Neutrophil (primary cell): ENCODE measurements around the gene EXOSC10.

Source experiments
- H3K27ac ChIP-seq: fragments of 200-600 bp; sonication (generic); 2 replicates; pipeline ENCODE4 v1.5.1; 2016; ENCODE audit warnings: mild to moderate bottlenecking, moderate library complexity
- H3K27me3 ChIP-seq: fragments of 200-600 bp; sonication (generic); 2 replicates; pipeline ENCODE4 v1.6.0; 2016; ENCODE audit warnings: mild to moderate bottlenecking
- H3K36me3 ChIP-seq: fragments of 200-600 bp; sonication (generic); 2 replicates; pipeline ENCODE4 v1.5.1; 2017
- H3K4me1 ChIP-seq, 2 experiments: fragments of 200-600 bp in 1 of 2; sonication (generic) in 1 of 2; 1 replicate in 1 of 2; 2 replicates in 1 of 2; pipeline versions ENCODE4 v1.5.1 to v1.6.1; 2013 to 2016; ENCODE audit warnings: low read depth in 1 of 2, low read length in 1 of 2, mild to moderate bottlenecking in 1 of 2, moderate library complexity in 1 of 2; ENCODE audit not compliant: control insufficient read depth in 1 of 2, insufficient read depth in 1 of 2
- H3K4me3 ChIP-seq, 2 experiments: fragments of 200-600 bp in 1 of 2; sonication (generic) in 1 of 2; 1 replicate in 1 of 2; 2 replicates in 1 of 2; pipeline ENCODE4 v1.5.1; 2013 to 2016; ENCODE audit warnings: low read depth in 1 of 2, low read length in 1 of 2, mild to moderate bottlenecking in 1 of 2, moderate library complexity in 1 of 2
- H3K9me3 ChIP-seq: fragments of 200-600 bp; sonication (generic); 2 replicates; pipeline ENCODE4 v1.5.1; 2016
- CTCF ChIP-seq: fragments of 200-600 bp; sonication (generic); IDR thresholded peaks from 2 replicates; pipeline ENCODE4 v1.5.1; 2016; ENCODE audit warnings: antibody characterized with exemption

EXOSC10 gene

DNA sequence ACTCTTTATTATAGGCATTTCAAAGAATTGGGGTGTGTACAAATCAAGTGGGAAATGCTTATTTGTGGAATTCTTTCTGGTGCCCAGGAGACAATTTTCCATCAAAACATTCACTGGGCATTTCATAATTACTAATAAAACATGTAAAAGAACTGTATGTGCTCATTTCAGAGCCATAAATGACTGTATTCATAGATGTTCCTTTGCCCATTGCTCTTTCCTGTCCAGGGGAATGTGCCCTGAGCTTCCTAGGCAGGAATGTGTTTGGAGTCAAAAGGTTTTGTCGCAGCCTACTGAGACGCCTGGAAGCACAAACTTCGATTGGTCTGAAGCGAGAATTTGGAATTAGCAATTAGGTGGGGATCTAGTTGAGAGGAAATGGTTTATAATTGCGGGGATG lies 43.7 kb upstream of the EXOSC10 start:
- Histone ChIP-seq H3K4me3 (no peak overlapping the region), H3K27me3 (no peaks in the 10 kb centered on the region), H3K36me3 (peaks cover 89% of the 10 kb centered on the region), H3K4me1 (no peaks in the 10 kb centered on the region), H3K9me3 (no peaks in the 10 kb centered on the region), H3K27ac (no peak overlapping the region)
- TF ChIP-seq CTCF: no peak

DNA sequence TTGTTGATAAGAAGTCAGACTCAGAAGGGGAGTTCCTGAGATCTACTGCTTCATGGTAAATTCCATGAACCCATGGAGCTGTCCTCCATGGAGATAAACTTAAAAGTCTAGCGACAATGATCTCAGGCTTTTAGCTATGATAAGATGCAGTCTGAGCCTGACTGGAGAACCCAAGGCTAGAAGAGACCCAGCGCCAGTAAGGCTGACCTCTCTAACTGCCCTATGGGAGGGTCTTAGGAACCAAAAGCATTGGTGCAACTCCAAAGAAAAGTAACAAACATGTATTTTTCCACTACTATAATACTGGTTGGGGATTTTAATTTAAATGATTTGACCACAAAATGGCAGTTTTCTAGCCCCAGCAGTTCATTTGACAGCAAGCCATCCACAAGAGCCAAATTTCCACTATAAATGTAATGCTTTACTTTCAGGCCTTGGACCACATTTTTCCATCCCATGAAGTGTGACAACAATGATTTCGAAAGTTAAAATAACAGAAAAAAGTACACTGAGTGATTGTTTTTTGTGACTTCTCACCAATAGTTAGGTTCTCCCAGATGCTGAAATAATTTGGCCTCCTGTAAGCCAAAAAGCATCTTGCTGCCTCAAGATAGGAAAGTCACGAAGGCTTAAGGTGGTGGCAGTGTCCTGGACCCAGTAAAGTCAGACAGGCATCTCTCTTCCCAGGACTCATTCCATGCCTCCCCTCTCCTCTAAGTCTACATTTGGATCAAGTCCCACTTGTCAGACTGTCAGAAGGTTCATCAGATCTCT lies 43.1 kb upstream of the EXOSC10 start:
- H3K36me3 ChIP-seq: peaks cover 89% of the 10 kb centered on the region
- no peak overlapping the region for H3K27ac ChIP-seq
- no peaks in the 10 kb centered on the region for H3K27me3 ChIP-seq
- H3K9me3 ChIP-seq: no peaks in the 10 kb centered on the region
- H3K4me1 ChIP-seq: no peaks in the 10 kb centered on the region
- no peak overlapping the region for H3K4me3 ChIP-seq
- TF ChIP-seq CTCF: no peak

DNA sequence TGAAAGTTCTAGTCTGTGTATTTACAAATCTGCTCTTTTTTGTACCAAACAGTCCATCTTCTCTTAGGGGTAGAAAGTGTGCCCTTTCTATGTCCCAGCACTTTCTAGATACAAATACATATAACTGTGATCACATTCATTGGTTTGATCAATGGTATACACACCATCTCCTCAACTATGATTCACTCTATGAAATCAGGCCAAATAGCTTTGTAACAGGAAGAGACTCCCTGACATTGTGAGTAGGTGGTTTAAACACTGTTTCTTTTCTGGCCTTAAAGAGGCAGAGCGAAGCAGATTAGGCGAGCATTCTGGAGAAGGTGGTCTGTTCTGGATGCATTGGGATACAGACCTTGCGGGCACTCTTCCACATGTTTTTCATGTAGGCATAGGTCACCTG lies 39.3 kb upstream of the EXOSC10 start:
- Histone ChIP-seq H3K27me3 (no peaks in the 10 kb centered on the region), H3K4me3 (no peak overlapping the region), H3K36me3 (peaks cover 86% of the 10 kb centered on the region), H3K27ac (no peak overlapping the region), H3K9me3 (no peaks in the 10 kb centered on the region), H3K4me1 (no peaks in the 10 kb centered on the region)
- no peak for TF ChIP-seq CTCF

- H3K27ac ChIP-seq: no peak overlapping the region
- no peaks in the 10 kb centered on the region for H3K4me1 ChIP-seq
- no peak overlapping the region for H3K4me3 ChIP-seq
- peaks cover 86% of the 10 kb centered on the region for H3K36me3 ChIP-seq
- H3K9me3 ChIP-seq: no peaks in the 10 kb centered on the region
- H3K27me3 ChIP-seq: no peaks in the 10 kb centered on the region
- no peak for TF ChIP-seq CTCF
Observed at GRCh38 chr1:11138029-11138428, 38.4 kb upstream of the EXOSC10 start.

DNA sequence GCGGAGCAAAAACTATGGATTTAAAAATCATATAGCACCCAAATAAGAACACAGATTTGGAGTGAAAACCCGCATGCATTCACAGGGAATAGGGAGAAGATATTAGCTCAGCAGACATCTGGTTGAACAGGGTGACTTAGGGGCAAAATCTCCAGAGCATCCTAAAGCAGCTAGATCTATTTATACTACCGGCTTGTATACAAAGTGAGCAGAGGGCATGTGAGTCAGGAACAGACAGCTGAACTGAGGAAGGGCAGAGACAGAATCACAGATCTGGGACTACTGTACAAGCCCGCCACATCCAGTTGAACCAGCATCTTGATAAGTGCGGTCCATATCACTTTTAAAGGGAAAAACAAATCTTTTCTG lies 35.2 kb upstream of the EXOSC10 start:
- H3K27me3 ChIP-seq: no peaks in the 10 kb centered on the region
- no peak for TF ChIP-seq CTCF
- no peak overlapping the region for H3K27ac ChIP-seq
- H3K36me3 ChIP-seq: peaks cover 96% of the 10 kb centered on the region
- no peak overlapping the region for H3K4me3 ChIP-seq
- no peaks in the 10 kb centered on the region for H3K9me3 ChIP-seq
- H3K4me1 ChIP-seq: no peaks in the 10 kb centered on the region
